ENCODE measurements around the gene MND1.

MND1 gene

GRCh38 chr4:153419029-153419428, 74.5 kb downstream of the MND1 start:
- Histone ChIP-seq H3K4me3 (ENCODE audit: severe bottlenecking) (no peak overlapping the region), H3K9me3 (ENCODE audit: severe bottlenecking) (no peaks in the 10 kb centered on the region), H3K4me1 (ENCODE audit: insufficient read depth, poor library complexity, severe bottlenecking) (no peaks in the 10 kb centered on the region), H3K36me3 (ENCODE audit: low read depth) (peaks cover 4% of the 10 kb centered on the region), H3K27ac (ENCODE audit: poor library complexity, severe bottlenecking) (no peak overlapping the region), H3K27me3 (ENCODE audit: insufficient read depth, poor library complexity, severe bottlenecking) (no peaks in the 10 kb centered on the region)
- DNase-seq (ENCODE audit: low spot score) (no peak), ATAC-seq (ENCODE audit: low read depth) (no peak)
- TF ChIP-seq CTCF (IDR thresholded peaks at IDR 0.05; ENCODE audit: poor library complexity, severe bottlenecking), result no peak

GRCh38 chr4:153419673-153420278, 75.3 kb downstream of the MND1 start:
- TF ChIP-seq CTCF (IDR thresholded peaks at IDR 0.05; ENCODE audit: poor library complexity, severe bottlenecking), result no peak
- no peak overlapping the region for H3K27ac ChIP-seq (ENCODE audit: poor library complexity, severe bottlenecking)
- H3K9me3 ChIP-seq (ENCODE audit: severe bottlenecking), result no peaks in the 10 kb centered on the region
- H3K27me3 ChIP-seq (ENCODE audit: insufficient read depth, poor library complexity, severe bottlenecking), result no peaks in the 10 kb centered on the region
- H3K36me3 ChIP-seq (ENCODE audit: low read depth), result peaks cover 4% of the 10 kb centered on the region
- H3K4me1 ChIP-seq (ENCODE audit: insufficient read depth, poor library complexity, severe bottlenecking), result no peaks in the 10 kb centered on the region
- ATAC-seq (ENCODE audit: low read depth), result no peak
- no peak overlapping the region for H3K4me3 ChIP-seq (ENCODE audit: severe bottlenecking)
- DNase-seq (ENCODE audit: low spot score), result no peak

GRCh38 chr4:153420361-153420760, 75.9 kb downstream of the MND1 start:
- Histone ChIP-seq H3K27ac (ENCODE audit: poor library complexity, severe bottlenecking) (no peak overlapping the region), H3K27me3 (ENCODE audit: insufficient read depth, poor library complexity, severe bottlenecking) (no peaks in the 10 kb centered on the region), H3K36me3 (ENCODE audit: low read depth) (peaks cover 4% of the 10 kb centered on the region), H3K4me3 (ENCODE audit: severe bottlenecking) (no peak overlapping the region), H3K9me3 (ENCODE audit: severe bottlenecking) (no peaks in the 10 kb centered on the region), H3K4me1 (ENCODE audit: insufficient read depth, poor library complexity, severe bottlenecking) (no peaks in the 10 kb centered on the region)
- ATAC-seq (ENCODE audit: low read depth) (no peak), DNase-seq (ENCODE audit: low spot score) (no peak)
- TF ChIP-seq CTCF (IDR thresholded peaks at IDR 0.05; ENCODE audit: poor library complexity, severe bottlenecking), result no peak

GRCh38 chr4:153421941-153422340, 77.5 kb downstream of the MND1 start:
- no peaks in the 10 kb centered on the region for H3K4me1 ChIP-seq (ENCODE audit: insufficient read depth, poor library complexity, severe bottlenecking)
- ATAC-seq (ENCODE audit: low read depth) (no peak), DNase-seq (ENCODE audit: low spot score) (no peak)
- no peak overlapping the region for H3K4me3 ChIP-seq (ENCODE audit: severe bottlenecking)
- no peak for TF ChIP-seq CTCF (IDR thresholded peaks at IDR 0.05; ENCODE audit: poor library complexity, severe bottlenecking)
- no peaks in the 10 kb centered on the region; the same call in 1 of the 2 replicates for H3K36me3 ChIP-seq (ENCODE audit: low read depth)
- no peaks in the 10 kb centered on the region for H3K9me3 ChIP-seq (ENCODE audit: severe bottlenecking)
- H3K27ac ChIP-seq (ENCODE audit: poor library complexity, severe bottlenecking), result no peak overlapping the region
- no peaks in the 10 kb centered on the region for H3K27me3 ChIP-seq (ENCODE audit: insufficient read depth, poor library complexity, severe bottlenecking)

- ATAC-seq (ENCODE audit: low read depth), result no peak
- no peaks in the 10 kb centered on the region for H3K4me1 ChIP-seq (ENCODE audit: insufficient read depth, poor library complexity, severe bottlenecking)
- H3K27me3 ChIP-seq (ENCODE audit: insufficient read depth, poor library complexity, severe bottlenecking), result no peaks in the 10 kb centered on the region
- no peaks in the 10 kb centered on the region; the same call in 1 of the 2 replicates for H3K36me3 ChIP-seq (ENCODE audit: low read depth)
- no peaks in the 10 kb centered on the region for H3K9me3 ChIP-seq (ENCODE audit: severe bottlenecking)
- no peak for TF ChIP-seq CTCF (IDR thresholded peaks at IDR 0.05; ENCODE audit: poor library complexity, severe bottlenecking)
- DNase-seq (ENCODE audit: low spot score), result no peak
- no peak overlapping the region for H3K4me3 ChIP-seq (ENCODE audit: severe bottlenecking)
- no peak overlapping the region for H3K27ac ChIP-seq (ENCODE audit: poor library complexity, severe bottlenecking)
These were observed 81.9 kb downstream of the MND1 start for GRCh38 chr4:153426207-153426885.
